BJ (cell line): ENCODE measurements around the gene VWCE. TPM values are rescaled to one million over a fixed set of nuclear protein-coding genes. Genes with fewer than 3 reads are reported as not detected.

Source experiments
- CTCF ChIA-PET: fragments of 350-600 bp; formaldehyde crosslinking; extraction: SDS; loops from one replicate; lab custom pipeline; 2021; ENCODE audit warnings: antibody characterized with exemption, inconsistent platforms; lab: Yijun Ruan, JAX
- POLR2A ChIA-PET: fragments of 300-600 bp; sonication (Branson Sonifier 250); formaldehyde crosslinking; extraction: SDS; loops from one replicate; lab custom pipeline; 2021; ENCODE audit warnings: antibody characterized with exemption; lab: Charles Lee
- DNase-seq: peaks from one replicate; pipeline ENCODE4 v3.0.0-alpha.2; 2011; ENCODE audit warnings: low read depth
- H3K27me3 ChIP-seq: 2 replicates; pipeline ENCODE4 v1.6.0; 2011; ENCODE audit warnings: low read length; ENCODE audit not compliant: control insufficient read depth, insufficient read depth
- H3K36me3 ChIP-seq: 2 replicates; pipeline ENCODE4 v1.5.1; 2011; ENCODE audit warnings: low read length; ENCODE audit not compliant: control insufficient read depth, insufficient read depth
- H3K4me3 ChIP-seq: 2 replicates; pipeline ENCODE4 v1.5.1; 2011; ENCODE audit warnings: low read depth, mild to moderate bottlenecking, control low read depth, low read length
- polyA plus RNA-seq: library from polyadenylated mRNA; depleted of rRNA; stranded (reverse); fragments of >200 nt; gene quantifications from 2 replicates; pipeline ENCODE4 v1.2.3, GENCODE V29; 2011
- TF ChIP-seq, protein P1 (sequence below): IDR thresholded peaks from 2 replicates; pipeline ENCODE4 v1.5.1; 2011; ENCODE audit warnings: low read depth, mild to moderate bottlenecking, control low read depth, inconsistent platforms, low read length, moderate library complexity; ENCODE audit not compliant: insufficient read depth

VWCE gene
- polyA plus RNA-seq, 1 experiment: 1.4 TPM

DNA sequence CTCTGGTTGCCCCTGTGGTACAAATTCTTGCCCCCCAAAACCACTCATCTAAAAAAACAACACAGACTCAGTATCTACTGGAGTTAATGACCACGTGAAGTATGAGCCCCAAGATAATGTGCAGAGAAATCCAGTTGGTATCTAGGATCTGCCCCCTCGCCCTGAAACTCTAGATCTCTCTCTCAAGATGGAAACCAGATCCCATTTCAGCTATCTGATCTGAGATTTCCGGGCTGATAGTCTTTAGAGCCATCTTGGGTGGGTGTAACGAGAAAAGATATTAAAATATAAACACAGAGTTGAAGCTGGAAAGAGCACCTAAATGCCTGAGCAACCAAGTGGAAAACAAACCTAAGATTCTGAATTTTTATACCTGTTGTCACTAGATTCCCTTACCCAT lies 14.0 kb upstream of the VWCE start:
- Histone ChIP-seq H3K36me3 (peaks cover 50% of the 10 kb centered on the region), H3K27me3 (no peaks in the 10 kb centered on the region), H3K4me3 (no peak overlapping the region)
- DNase-seq: no peak
- CTCF ChIA-PET: interaction anchor here (0.7 kb wide), 1 partner anchor 13 kb away, joined by 4 read pairs; no protein-coding TSS in a partner anchor
- POLR2A ChIA-PET: interaction anchor here (0.6 kb wide), 1 partner anchor 131 kb away, joined by 5 read pairs; no protein-coding TSS in a partner anchor
- TF ChIP-seq, protein P1, sequence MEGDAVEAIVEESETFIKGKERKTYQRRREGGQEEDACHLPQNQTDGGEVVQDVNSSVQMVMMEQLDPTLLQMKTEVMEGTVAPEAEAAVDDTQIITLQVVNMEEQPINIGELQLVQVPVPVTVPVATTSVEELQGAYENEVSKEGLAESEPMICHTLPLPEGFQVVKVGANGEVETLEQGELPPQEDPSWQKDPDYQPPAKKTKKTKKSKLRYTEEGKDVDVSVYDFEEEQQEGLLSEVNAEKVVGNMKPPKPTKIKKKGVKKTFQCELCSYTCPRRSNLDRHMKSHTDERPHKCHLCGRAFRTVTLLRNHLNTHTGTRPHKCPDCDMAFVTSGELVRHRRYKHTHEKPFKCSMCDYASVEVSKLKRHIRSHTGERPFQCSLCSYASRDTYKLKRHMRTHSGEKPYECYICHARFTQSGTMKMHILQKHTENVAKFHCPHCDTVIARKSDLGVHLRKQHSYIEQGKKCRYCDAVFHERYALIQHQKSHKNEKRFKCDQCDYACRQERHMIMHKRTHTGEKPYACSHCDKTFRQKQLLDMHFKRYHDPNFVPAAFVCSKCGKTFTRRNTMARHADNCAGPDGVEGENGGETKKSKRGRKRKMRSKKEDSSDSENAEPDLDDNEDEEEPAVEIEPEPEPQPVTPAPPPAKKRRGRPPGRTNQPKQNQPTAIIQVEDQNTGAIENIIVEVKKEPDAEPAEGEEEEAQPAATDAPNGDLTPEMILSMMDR: no peak

DNA sequence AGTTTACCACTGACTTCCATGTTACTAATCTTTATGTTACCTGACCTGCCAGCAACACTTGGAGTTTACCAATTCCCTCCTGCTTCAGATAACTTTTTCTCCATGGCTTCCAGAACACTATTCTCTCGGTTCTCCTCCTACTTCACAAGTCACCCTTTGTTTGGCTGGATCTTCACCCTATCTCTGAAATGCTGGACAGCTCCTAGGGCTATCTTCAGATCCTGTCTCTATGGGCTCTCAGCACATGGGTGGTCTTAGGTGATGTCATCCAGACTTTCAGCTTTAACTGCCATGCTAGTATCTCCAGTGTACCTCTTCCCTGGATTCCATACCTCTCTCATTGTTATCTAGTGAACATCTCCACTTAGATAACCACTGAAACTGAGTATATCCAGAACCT lies 12.2 kb upstream of the VWCE start:
- Histone ChIP-seq H3K36me3 (peaks cover 54% of the 10 kb centered on the region), H3K4me3 (no peak overlapping the region), H3K27me3 (no peaks in the 10 kb centered on the region)
- ChIA-PET POLR2A (no interaction called here), CTCF (interaction anchor here (0.8 kb wide), 1 partner anchor 29 kb away, joined by 3 read pairs; no protein-coding TSS in a partner anchor)
- TF ChIP-seq, protein P1: no peak
- no peak for DNase-seq

DNA sequence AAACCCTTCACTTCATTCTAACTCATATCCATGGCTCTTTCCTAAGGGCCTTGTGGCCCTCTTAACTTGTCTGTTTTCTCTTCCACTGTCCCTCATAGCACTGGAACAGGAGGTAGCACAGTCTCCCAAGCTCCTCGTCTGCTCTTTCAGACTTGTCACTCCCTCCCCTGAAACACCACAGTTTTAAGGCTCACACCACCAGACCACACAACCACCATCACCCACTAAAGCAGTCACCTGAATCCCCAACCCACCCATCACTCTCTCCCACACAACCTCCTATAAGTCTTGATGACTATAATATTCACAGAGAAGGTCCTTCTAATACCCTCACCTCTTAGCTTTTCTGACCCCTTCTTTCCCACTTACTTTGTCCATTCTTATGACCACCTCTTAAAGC lies 11.1 kb upstream of the VWCE start:
- H3K27me3 ChIP-seq: no peaks in the 10 kb centered on the region
- DNase-seq: no peak
- H3K4me3 ChIP-seq: no peak overlapping the region
- ChIA-PET POLR2A (no interaction called here), CTCF (no interaction called here)
- H3K36me3 ChIP-seq: peaks cover 56% of the 10 kb centered on the region
- TF ChIP-seq, protein P1: no peak

DNA sequence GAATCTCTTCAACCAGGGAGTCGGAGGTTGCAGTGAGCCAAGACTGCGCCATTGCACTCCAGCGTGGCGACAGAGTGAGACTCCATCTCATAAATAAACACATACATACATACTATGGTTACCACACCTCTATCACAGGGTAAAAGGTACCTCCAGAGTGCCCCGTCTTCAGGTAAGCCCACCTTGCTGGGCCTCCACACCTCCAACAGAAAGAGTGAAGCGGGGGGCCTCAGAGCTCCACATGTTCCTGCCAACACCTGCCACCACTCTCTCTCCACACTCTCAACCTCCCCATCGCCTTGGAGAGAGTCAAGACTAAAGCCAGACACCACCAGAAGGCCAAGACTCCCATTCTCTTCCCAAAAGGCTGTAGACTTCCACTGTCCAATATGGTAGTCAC lies 10.3 kb upstream of the VWCE start:
- ChIA-PET POLR2A (no interaction called here), CTCF (interaction anchor here (1.0 kb wide), 1 partner anchor 51 kb away, joined by 3 read pairs; no protein-coding TSS in a partner anchor)
- Histone ChIP-seq H3K36me3 (peaks cover 56% of the 10 kb centered on the region), H3K4me3 (no peak overlapping the region), H3K27me3 (no peaks in the 10 kb centered on the region)
- no peak for DNase-seq
- TF ChIP-seq, protein P1: no peak

DNA sequence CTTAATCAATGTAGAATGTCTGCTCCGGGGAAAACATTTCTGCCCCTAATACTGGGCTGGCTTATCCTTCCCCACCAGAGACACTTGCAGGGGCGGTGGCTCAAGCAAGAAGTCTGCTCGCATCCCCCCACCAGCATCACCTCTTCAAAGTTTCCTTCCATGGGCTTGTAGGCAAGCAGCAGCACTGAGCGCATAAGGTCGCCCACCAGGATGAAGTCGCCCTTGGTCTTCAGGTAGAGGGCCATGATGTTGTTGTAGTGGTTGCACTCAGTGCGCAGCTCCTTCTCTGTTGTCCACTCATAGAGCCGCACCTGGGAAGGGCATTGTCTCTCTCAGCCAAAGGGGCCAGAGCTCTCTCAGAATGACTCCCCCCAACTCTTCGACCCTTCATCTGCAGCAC lies 8.6 kb upstream of the VWCE start:
- TF ChIP-seq, protein P1: no peak
- H3K27me3 ChIP-seq: no peaks in the 10 kb centered on the region
- ChIA-PET CTCF (interaction anchor here (1.1 kb wide), 1 partner anchor 82 kb away, joined by 7 read pairs; no protein-coding TSS in a partner anchor), POLR2A (no interaction called here)
- peaks cover 49% of the 10 kb centered on the region for H3K36me3 ChIP-seq
- no peak overlapping the region for H3K4me3 ChIP-seq
- no peak for DNase-seq
